Measurements from ENCODE around the gene ANKRD50.

ANKRD50 gene

GRCh38 chr4:124712372-124713184 lies at the start of gene ANKRD50:
Gene ANKRD50, minus strand, starts transcription at chr4:124712732. Its CDS starts 2,221 bp downstream, at chr4:124710511.
- peak; percentile 85 for DNase-seq

- no peak for DNase-seq
These were observed 44.6 kb upstream of the ANKRD50 start for GRCh38 chr4:124757126-124757525.

GRCh38 chr4:124754681-124755080 lies 42.1 kb upstream of the ANKRD50 start:
- no peak for DNase-seq

GRCh38 chr4:124753941-124754581 lies 41.5 kb upstream of the ANKRD50 start:
- DNase-seq, result no peak

GRCh38 chr4:124749421-124749820 lies 36.9 kb upstream of the ANKRD50 start:
- no peak for DNase-seq

GRCh38 chr4:124748965-124749364 lies 36.4 kb upstream of the ANKRD50 start:
- DNase-seq, result no peak

- DNase-seq, result no peak
These were observed 33.7 kb upstream of the ANKRD50 start for GRCh38 chr4:124745985-124746801.

GRCh38 chr4:124743711-124744110 lies 31.2 kb upstream of the ANKRD50 start:
- DNase-seq, result no peak

GRCh38 chr4:124740501-124740900 lies 28.0 kb upstream of the ANKRD50 start:
- DNase-seq, result no peak

GRCh38 chr4:124738994-124739393 lies 26.5 kb upstream of the ANKRD50 start:
- no peak for DNase-seq

- DNase-seq, result no peak
These were observed 25.1 kb upstream of the ANKRD50 start for GRCh38 chr4:124737619-124738018.

GRCh38 chr4:124736526-124736925 lies 24.0 kb upstream of the ANKRD50 start:
- no peak for DNase-seq

GRCh38 chr4:124727331-124727890 lies 14.9 kb upstream of the ANKRD50 start:
- DNase-seq, result no peak

GRCh38 chr4:124726269-124726668 lies 13.7 kb upstream of the ANKRD50 start:
- DNase-seq, result no peak

- no peak for DNase-seq
These were observed 9.5 kb upstream of the ANKRD50 start for GRCh38 chr4:124722071-124722470.

- no peak for DNase-seq
These were observed 4.6 kb upstream of the ANKRD50 start for GRCh38 chr4:124717101-124717500.

- peak; percentile 22 for DNase-seq
These were observed 657 bp upstream of the ANKRD50 start for GRCh38 chr4:124713185-124713592.

- peak; percentile 35 for DNase-seq
These were observed 811 bp downstream of the ANKRD50 start for GRCh38 chr4:124711471-124712371.

GRCh38 chr4:124710911-124711310 lies 1.6 kb downstream of the ANKRD50 start:
- DNase-seq, result no peak

- no peak for DNase-seq
These were observed 2.4 kb downstream of the ANKRD50 start for GRCh38 chr4:124710015-124710741.

Measured in CD4-positive, alpha-beta T cell treated with Interleukin-6 for 4 hours (primary cell).